Endothelial cell of umbilical vein (primary cell): ENCODE measurements around the gene SFR1.

Source experiments
- CTCF ChIP-seq, 2 donors: IDR thresholded peaks; 1 replicate in 1 of 2; 2 replicates in 1 of 2; pipeline ENCODE4 v1.5.1; 2011; ENCODE audit warnings: low read length in 2 of 2, mild to moderate bottlenecking in 2 of 2, moderate library complexity in 2 of 2, control low read depth in 1 of 2, inconsistent platforms in 1 of 2, low read depth in 1 of 2; ENCODE audit not compliant: insufficient read depth in 1 of 2; ENCODE audit errors: extremely low read depth in 1 of 2
- EZH2 ChIP-seq: IDR thresholded peaks from 2 replicates; pipeline ENCODE4 v1.6.1; 2012; ENCODE audit warnings: borderline replicate concordance, low read depth, mild to moderate bottlenecking, moderate library complexity, low read length, inconsistent platforms; ENCODE audit not compliant: severe bottlenecking
- POLR2A ChIP-seq: IDR thresholded peaks from 2 replicates; pipeline ENCODE4 v1.6.1; 2012; ENCODE audit warnings: low read depth, mild to moderate bottlenecking, control low read depth, low read length

- TF ChIP-seq CTCF (IDR thresholded peaks at IDR 0.05; ENCODE audit: extremely low read depth in 1 of 2, insufficient read depth in 1 of 2, low read depth in 1 of 2, low read length in 2 of 2): no peak
- no peak for TF ChIP-seq EZH2
- no peak for TF ChIP-seq POLR2A
These were observed 44.3 kb upstream of the SFR1 start for GRCh38 chr10:104077663-104078151.
